ENCODE data around the gene ASPG.

Gene ASPG

DNA sequence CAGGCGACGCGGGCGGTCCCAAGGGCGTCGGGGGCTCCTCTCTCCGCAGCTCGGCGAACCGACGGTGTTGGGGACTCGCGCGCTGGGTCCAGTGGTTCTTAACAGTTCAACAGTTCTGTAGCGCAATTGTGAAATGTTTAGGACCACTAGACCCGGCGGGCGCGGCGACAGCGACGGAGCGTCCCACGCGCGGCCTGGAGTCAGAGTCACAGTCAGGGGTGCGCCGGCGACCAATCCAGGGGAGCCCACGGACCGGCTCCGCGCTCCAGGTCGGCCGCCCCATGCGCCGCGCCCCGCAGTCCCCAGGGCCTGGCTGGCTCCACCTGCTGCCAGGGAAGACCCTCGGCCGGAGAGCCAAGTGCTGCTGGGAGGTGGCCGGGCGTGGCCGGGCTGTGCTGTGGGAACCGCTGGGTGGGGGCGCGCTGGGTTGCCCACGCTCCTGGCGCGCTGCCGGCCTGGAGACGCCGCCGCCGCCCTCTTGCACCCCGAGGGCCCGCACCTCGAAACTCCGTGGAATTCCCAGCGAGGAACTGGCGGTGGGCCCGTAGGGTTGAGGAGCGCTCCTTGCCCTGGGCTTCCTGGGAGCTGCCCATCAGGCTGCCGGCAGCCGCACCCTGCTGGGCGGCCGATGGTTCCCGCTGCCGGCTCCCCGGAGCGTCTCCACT is 32.0 kb downstream of the ASPG start:
- Histone ChIP-seq H3K4me3 (ENCODE audit: low read depth, low read length) (peak overlapping the region; percentile 41), H3K36me3 (ENCODE audit: control insufficient read depth, insufficient read depth, low read length) (no peaks in the 10 kb centered on the region), H3K9me3 (ENCODE audit: control insufficient read depth, insufficient read depth, low read length) (no peaks in the 10 kb centered on the region), H3K4me1 (ENCODE audit: control insufficient read depth, insufficient read depth, low read length) (no peaks in the 10 kb centered on the region), H3K27me3 (ENCODE audit: control insufficient read depth, insufficient read depth, low read length) (peaks cover 28% of the 10 kb centered on the region), H3K9ac (ENCODE audit: low read depth, low read length) (no peak overlapping the region)

DNA sequence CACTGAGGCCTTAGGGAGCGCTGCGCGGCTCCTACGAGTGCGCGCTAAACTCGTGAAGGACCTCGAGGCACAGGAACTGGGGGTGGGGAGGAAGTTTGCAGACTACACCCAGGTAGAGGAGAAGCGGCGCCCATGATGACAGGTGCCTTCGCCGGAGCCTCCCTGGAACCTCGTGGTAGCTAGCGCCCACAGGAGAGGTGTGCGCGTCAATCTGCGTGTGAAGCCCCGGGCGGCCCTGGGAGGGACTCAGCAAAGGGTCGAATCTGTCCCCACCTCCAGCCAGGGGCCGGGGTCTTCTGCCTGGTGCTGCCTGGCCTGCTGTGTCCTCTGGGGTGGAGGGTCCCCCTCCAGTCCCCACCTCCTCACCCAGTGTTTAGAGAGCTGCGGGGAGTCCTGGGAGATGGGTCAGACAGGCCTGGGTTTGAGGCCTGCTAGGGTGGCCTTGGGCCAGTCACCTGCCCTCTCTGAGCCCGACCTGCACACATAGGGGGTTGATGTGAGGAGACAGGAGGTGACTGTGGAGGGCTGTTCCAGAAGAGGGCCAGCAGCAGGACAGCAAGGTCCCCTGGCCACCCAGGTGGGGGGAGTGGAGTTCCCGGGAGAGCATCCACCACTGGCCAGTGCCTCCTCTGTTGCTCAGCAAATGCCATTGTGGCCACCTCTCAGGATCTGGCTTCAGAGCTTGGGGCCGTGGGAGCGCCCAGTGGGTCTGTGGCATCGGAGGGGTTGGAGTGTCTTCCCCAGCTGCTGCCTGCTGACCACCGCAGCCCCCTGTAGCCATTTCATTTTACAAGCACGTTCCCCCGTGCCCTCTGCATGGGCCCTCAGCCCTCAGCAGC is 32.7 kb downstream of the ASPG start:
- Histone ChIP-seq H3K36me3 (ENCODE audit: control insufficient read depth, insufficient read depth, low read length) (no peaks in the 10 kb centered on the region), H3K27me3 (ENCODE audit: control insufficient read depth, insufficient read depth, low read length) (peaks cover 28% of the 10 kb centered on the region)

DNA sequence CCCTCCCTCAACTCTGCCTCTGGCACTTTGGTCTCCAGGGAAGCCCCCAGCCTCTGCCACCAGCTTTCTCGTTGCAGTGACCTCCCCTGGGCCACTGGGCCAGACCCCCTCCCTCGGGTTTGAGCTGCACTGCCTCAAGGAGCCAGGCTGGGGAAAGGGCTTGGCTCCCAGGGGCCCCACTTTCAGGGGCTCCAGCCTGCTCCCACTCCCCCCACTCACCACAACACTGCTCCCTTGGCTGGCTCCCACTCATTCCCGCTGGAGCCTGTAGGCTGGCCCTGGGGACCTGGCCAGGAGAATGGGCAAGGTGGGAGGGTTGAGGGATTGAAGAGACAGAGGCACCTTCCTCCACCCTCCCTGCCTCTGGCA is 33.6 kb downstream of the ASPG start:
- H3K27me3 ChIP-seq (ENCODE audit: control insufficient read depth, insufficient read depth, low read length) = peaks cover 28% of the 10 kb centered on the region
- no peaks in the 10 kb centered on the region for H3K4me1 ChIP-seq (ENCODE audit: control insufficient read depth, insufficient read depth, low read length)
- no peak overlapping the region for H3K4me3 ChIP-seq (ENCODE audit: low read depth, low read length)
- H3K9ac ChIP-seq (ENCODE audit: low read depth, low read length) = no peak overlapping the region
- H3K36me3 ChIP-seq (ENCODE audit: control insufficient read depth, insufficient read depth, low read length) = no peaks in the 10 kb centered on the region
- no peaks in the 10 kb centered on the region for H3K9me3 ChIP-seq (ENCODE audit: control insufficient read depth, insufficient read depth, low read length)

More for the DNA sequence above, 32.7 kb downstream of the ASPG start:
- H3K4me1 ChIP-seq (ENCODE audit: control insufficient read depth, insufficient read depth, low read length) = no peaks in the 10 kb centered on the region
- H3K9ac ChIP-seq (ENCODE audit: low read depth, low read length) = no peak overlapping the region
- H3K4me3 ChIP-seq (ENCODE audit: low read depth, low read length) = no peak overlapping the region
- H3K9me3 ChIP-seq (ENCODE audit: control insufficient read depth, insufficient read depth, low read length) = no peaks in the 10 kb centered on the region

DNA sequence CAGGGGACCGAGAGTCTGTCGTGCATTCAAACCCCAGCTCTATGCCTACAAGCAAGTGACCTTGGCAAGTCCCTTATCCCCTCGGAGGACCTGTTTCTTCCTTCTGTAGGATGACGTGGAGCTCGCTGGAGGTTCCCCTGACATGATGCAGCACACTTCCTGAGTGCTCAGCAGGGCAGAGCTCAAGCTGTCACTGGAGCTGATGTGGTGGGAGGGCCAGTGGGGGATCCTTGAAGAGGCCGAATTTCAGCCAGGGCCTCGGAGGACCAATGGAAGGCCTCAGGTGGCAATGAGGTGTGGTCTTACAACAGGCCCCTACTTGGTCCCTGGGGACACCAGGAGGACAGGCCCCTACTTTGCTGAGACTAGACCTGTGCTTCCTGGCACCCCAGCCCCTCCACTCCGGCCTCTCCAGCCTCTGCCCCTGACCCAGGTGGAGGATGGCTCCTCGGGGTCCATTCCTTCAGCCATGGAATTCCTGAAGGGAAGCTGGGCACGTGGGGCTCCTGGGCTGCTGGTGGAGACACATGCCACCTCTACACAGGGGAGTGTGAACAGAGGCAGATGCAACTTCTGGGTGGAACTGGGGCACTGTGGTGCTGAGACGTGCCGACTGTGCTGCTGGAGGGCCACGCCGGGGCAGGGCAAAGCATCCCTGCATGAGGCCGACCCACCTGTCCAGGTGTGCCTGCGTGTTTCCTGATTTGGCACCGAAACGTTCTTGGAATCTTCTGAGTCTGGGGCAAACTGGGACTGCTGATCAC is 34.2 kb downstream of the ASPG start:
- peaks cover 28% of the 10 kb centered on the region for H3K27me3 ChIP-seq (ENCODE audit: control insufficient read depth, insufficient read depth, low read length)
- H3K4me3 ChIP-seq (ENCODE audit: low read depth, low read length) = no peak overlapping the region

DNA sequence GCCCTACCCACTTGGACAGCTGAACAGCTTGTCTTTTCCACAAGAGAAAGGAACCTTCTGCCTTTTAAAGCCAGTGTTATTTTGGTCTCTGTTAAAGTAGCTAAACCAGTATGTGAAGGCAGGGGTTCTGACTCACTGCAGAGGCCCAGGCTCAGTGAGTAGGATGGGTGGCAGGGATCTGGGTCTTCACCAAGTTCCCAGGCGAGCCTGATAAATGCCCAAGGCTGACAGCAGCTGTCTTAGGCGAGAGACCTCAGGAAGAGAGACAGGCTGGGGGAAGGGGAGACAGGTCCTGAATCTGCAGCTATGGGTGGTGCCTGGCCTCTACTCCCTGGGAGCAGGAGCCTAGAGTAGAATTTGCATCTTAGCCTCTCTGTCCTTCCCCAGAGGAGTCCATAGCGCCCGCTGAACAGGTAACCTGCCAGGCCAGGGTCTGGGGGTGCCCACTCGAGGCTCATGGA is 34.8 kb downstream of the ASPG start:
- Histone ChIP-seq H3K4me1 (ENCODE audit: control insufficient read depth, insufficient read depth, low read length) (no peaks in the 10 kb centered on the region), H3K36me3 (ENCODE audit: control insufficient read depth, insufficient read depth, low read length) (no peaks in the 10 kb centered on the region), H3K4me3 (ENCODE audit: low read depth, low read length) (no peak overlapping the region), H3K9me3 (ENCODE audit: control insufficient read depth, insufficient read depth, low read length) (no peaks in the 10 kb centered on the region), H3K9ac (ENCODE audit: low read depth, low read length) (no peak overlapping the region), H3K27me3 (ENCODE audit: control insufficient read depth, insufficient read depth, low read length) (peaks cover 28% of the 10 kb centered on the region)

More for the DNA sequence above, 34.2 kb downstream of the ASPG start:
- no peaks in the 10 kb centered on the region for H3K4me1 ChIP-seq (ENCODE audit: control insufficient read depth, insufficient read depth, low read length)
- H3K36me3 ChIP-seq (ENCODE audit: control insufficient read depth, insufficient read depth, low read length) = no peaks in the 10 kb centered on the region
- H3K9ac ChIP-seq (ENCODE audit: low read depth, low read length) = no peak overlapping the region
- no peaks in the 10 kb centered on the region for H3K9me3 ChIP-seq (ENCODE audit: control insufficient read depth, insufficient read depth, low read length)

DNA sequence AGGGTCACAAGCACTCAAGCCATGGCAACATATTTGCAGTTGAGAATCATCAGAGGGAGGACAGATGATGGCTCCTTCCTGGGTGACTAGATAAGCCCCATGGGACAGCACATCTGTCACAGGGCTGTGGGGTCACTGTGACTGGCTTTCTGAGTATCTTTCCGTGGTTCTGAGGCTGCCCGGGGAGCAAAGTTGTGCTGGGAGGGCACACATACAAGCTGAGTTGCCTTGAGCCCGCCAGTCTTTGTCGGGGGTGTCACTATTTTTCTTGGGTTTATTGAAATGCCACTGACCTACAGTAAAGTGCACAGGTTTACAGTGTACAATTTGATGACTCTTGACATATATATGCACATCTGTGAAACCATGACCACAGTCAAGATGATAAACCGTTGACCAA is 35.6 kb downstream of the ASPG start:
- no peak overlapping the region for H3K4me3 ChIP-seq (ENCODE audit: low read depth, low read length)
- H3K9ac ChIP-seq (ENCODE audit: low read depth, low read length) = no peak overlapping the region
- no peaks in the 10 kb centered on the region for H3K36me3 ChIP-seq (ENCODE audit: control insufficient read depth, insufficient read depth, low read length)
- H3K9me3 ChIP-seq (ENCODE audit: control insufficient read depth, insufficient read depth, low read length) = no peaks in the 10 kb centered on the region
- no peaks in the 10 kb centered on the region for H3K4me1 ChIP-seq (ENCODE audit: control insufficient read depth, insufficient read depth, low read length)
- H3K27me3 ChIP-seq (ENCODE audit: control insufficient read depth, insufficient read depth, low read length) = peaks cover 23% of the 10 kb centered on the region

DNA sequence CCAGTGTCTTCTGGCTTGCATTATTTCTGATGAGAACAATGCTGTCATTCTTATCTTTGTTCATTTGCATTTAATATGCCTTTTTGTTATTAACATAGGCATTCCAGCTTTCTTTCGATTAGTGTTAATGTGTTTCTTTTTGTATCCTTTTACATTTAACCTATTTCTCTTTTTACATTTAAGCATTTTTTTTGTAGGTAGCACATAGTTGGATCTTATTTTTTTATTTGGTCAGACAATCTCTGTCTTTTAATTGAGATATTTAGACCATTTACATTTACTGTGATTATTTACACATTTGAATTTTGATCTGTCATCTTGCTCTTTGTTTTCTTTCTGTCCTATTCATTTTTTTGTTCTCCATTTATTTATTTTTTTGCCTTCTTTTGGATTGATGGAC is 38.4 kb downstream of the ASPG start:
- H3K4me3 ChIP-seq (ENCODE audit: low read depth, low read length) = no peak overlapping the region
- no peaks in the 10 kb centered on the region for H3K4me1 ChIP-seq (ENCODE audit: control insufficient read depth, insufficient read depth, low read length)

DNA sequence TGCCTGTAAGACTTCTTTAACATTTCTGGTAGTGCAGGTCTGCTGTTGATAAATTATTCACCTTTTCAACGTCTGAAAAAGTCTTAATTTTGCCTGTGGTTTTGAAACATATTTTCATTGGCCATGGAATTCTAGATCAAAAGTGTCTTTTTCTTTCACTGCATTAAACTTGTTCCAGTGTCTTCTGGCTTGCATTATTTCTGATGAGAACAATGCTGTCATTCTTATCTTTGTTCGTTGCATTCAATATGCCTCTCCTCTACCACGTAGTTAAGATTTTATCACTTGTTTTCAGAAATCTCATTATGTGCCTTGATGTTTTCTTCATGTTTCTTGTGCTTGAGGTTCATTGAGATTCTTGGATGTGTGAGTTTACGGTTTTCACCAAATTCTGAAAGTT is 39.5 kb downstream of the ASPG start:
- Histone ChIP-seq H3K4me1 (ENCODE audit: control insufficient read depth, insufficient read depth, low read length) (no peaks in the 10 kb centered on the region), H3K9ac (ENCODE audit: low read depth, low read length) (no peak overlapping the region), H3K4me3 (ENCODE audit: low read depth, low read length) (no peak overlapping the region), H3K27me3 (ENCODE audit: control insufficient read depth, insufficient read depth, low read length) (no peaks in the 10 kb centered on the region), H3K9me3 (ENCODE audit: control insufficient read depth, insufficient read depth, low read length) (no peaks in the 10 kb centered on the region), H3K36me3 (ENCODE audit: control insufficient read depth, insufficient read depth, low read length) (no peaks in the 10 kb centered on the region)

More for the DNA sequence above, 38.4 kb downstream of the ASPG start:
- H3K9ac ChIP-seq (ENCODE audit: low read depth, low read length) = no peak overlapping the region
- peaks cover 6% of the 10 kb centered on the region for H3K27me3 ChIP-seq (ENCODE audit: control insufficient read depth, insufficient read depth, low read length)
- H3K9me3 ChIP-seq (ENCODE audit: control insufficient read depth, insufficient read depth, low read length) = no peaks in the 10 kb centered on the region
- H3K36me3 ChIP-seq (ENCODE audit: control insufficient read depth, insufficient read depth, low read length) = no peaks in the 10 kb centered on the region

DNA sequence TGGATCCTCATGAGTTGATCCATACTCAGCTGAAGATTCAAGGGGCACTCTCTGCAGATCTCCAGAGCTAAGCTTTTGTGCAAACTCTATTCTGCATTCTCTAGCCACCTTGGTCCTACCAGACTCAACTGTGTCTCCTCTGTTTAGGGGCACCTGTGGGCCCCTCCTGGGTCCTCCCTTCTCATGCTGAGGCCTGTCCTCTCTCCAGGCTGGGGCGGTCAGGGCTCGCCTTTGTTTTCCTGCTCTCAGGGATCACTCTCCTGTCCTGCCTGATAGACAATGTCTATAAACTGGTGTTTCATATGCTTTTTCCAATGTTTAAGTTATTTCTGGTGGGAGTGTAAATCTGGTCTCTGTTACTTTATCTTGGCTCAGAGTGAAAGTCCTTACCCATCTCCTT is 41.3 kb downstream of the ASPG start:
- Histone ChIP-seq H3K27me3 (ENCODE audit: control insufficient read depth, insufficient read depth, low read length) (no peaks in the 10 kb centered on the region), H3K4me1 (ENCODE audit: control insufficient read depth, insufficient read depth, low read length) (no peaks in the 10 kb centered on the region), H3K4me3 (ENCODE audit: low read depth, low read length) (no peak overlapping the region), H3K36me3 (ENCODE audit: control insufficient read depth, insufficient read depth, low read length) (no peaks in the 10 kb centered on the region), H3K9ac (ENCODE audit: low read depth, low read length) (no peak overlapping the region), H3K9me3 (ENCODE audit: control insufficient read depth, insufficient read depth, low read length) (no peaks in the 10 kb centered on the region)

DNA sequence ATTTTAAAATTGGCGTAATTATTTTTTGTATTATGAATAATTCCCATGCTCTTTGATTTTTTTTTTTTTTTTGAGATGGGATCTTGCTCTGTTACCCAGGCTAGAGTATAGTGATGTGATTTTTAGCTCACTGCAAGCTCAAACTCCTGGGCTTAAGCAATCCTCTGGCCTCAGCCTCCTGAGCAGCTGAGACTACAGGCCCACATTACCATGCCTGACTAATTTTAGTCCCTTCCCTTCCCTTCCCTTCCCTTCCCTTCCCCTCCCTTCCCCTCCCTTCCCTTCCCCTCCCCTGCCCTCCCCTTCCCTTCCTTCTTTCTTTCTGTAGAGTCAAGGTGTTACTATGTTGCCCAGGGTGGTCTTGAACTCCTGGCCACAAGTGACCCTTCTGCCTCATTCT is 43.5 kb downstream of the ASPG start:
- Histone ChIP-seq H3K27me3 (ENCODE audit: control insufficient read depth, insufficient read depth, low read length) (no peaks in the 10 kb centered on the region), H3K4me1 (ENCODE audit: control insufficient read depth, insufficient read depth, low read length) (no peaks in the 10 kb centered on the region), H3K36me3 (ENCODE audit: control insufficient read depth, insufficient read depth, low read length) (no peaks in the 10 kb centered on the region), H3K9ac (ENCODE audit: low read depth, low read length) (no peak overlapping the region), H3K4me3 (ENCODE audit: low read depth, low read length) (no peak overlapping the region), H3K9me3 (ENCODE audit: control insufficient read depth, insufficient read depth, low read length) (no peaks in the 10 kb centered on the region)

DNA sequence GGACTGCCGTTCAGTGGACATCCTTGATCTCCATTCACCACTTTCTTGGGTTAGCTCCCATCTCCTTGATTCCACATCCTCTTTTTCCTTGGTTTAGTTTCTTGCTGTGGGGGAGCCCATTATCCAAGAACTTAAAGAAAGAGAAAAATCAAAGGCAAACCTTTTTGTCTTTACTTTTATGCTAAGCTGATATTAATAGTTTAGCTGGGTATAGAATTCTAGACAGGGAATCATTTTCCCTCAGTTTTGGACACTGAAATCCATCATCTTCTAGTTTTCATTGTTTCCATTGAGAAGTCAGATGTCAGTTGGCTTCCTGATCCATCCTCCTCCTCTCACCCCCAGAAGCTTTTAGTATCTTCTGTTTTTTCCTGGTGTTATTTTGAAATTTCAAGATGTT is 44.1 kb downstream of the ASPG start:
- no peaks in the 10 kb centered on the region for H3K27me3 ChIP-seq (ENCODE audit: control insufficient read depth, insufficient read depth, low read length)
- no peaks in the 10 kb centered on the region for H3K36me3 ChIP-seq (ENCODE audit: control insufficient read depth, insufficient read depth, low read length)
- H3K9me3 ChIP-seq (ENCODE audit: control insufficient read depth, insufficient read depth, low read length) = no peaks in the 10 kb centered on the region
- H3K4me1 ChIP-seq (ENCODE audit: control insufficient read depth, insufficient read depth, low read length) = no peaks in the 10 kb centered on the region
- no peak overlapping the region for H3K4me3 ChIP-seq (ENCODE audit: low read depth, low read length)
- no peak overlapping the region for H3K9ac ChIP-seq (ENCODE audit: low read depth, low read length)
